Measurements from ENCODE around the gene SORT1. TPM values are rescaled to one million over a fixed set of nuclear protein-coding genes. Genes with fewer than 3 reads are reported as not detected.

SORT1 gene
- polyA plus RNA-seq, 1 of the 3 experiments (the other 2 are of a cell fraction) = 8.5 TPM

- no peak for TF ChIP-seq RFX5 (IDR thresholded peaks at IDR 0.05; ENCODE audit: low read length)
- TF ChIP-seq SIN3A (IDR thresholded peaks at IDR 0.05; ENCODE audit: borderline replicate concordance, low read depth, low read length) = no peak
Measured at GRCh38 chr1:109338091-109338490, 59.6 kb downstream of the SORT1 start (continued).

GRCh38 chr1:109335091-109335490 is 62.6 kb downstream of the SORT1 start:
- Histone ChIP-seq H3K9me2 (no peaks in the 10 kb centered on the region), H3K9me3 (peaks cover 16% of the 10 kb centered on the region), H3K4me3 (ENCODE audit: low read depth in 2 of 2, low read length in 1 of 2) (no peak overlapping the region), H3K4me2 (no peak overlapping the region), H4K20me1 (ENCODE audit: insufficient read depth) (no peaks in the 10 kb centered on the region), H3K27me3 (ENCODE audit: insufficient read depth) (no peaks in the 10 kb centered on the region), H2AFZ (ENCODE audit: low read depth) (no peak overlapping the region), H3K27ac (ENCODE audit: low read depth in 2 of 2, low read length in 1 of 2) (no peak overlapping the region), H3K36me3 (replicated peaks in 1 of 2; ENCODE audit: control insufficient read depth in 1 of 2, insufficient read depth in 2 of 2, low read length in 1 of 2) (peaks cover 23 to 46% of the 10 kb centered on the region in 2 experiments), H3K4me1 (ENCODE audit: control insufficient read depth in 1 of 2, insufficient read depth in 2 of 2, low read depth in 1 of 2, low read length in 1 of 2) (no peaks in the 10 kb centered on the region), H3F3A (replicated peaks; ENCODE audit: insufficient read depth) (no peaks in the 10 kb centered on the region), H3K79me2 (ENCODE audit: insufficient read depth) (no peaks in the 10 kb centered on the region), H3K9ac (no peak overlapping the region)
- CTCF ChIA-PET = interaction anchor here (1.0 kb wide), 1 partner anchor 12 kb away, joined by 3 read pairs; no protein-coding TSS in a partner anchor
- POLR2A ChIA-PET = no interaction called here
- no peak for DNase-seq
- TF ChIP-seq EZH2phosphoT487 (IDR thresholded peaks at IDR 0.05; ENCODE audit: borderline replicate concordance, low read depth) = no peak
- no peak for TF ChIP-seq ZBTB33 (IDR thresholded peaks at IDR 0.05; ENCODE audit: borderline replicate concordance, low read depth)
- TF ChIP-seq, protein P1, sequence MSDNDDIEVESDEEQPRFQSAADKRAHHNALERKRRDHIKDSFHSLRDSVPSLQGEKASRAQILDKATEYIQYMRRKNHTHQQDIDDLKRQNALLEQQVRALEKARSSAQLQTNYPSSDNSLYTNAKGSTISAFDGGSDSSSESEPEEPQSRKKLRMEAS (IDR thresholded peaks at IDR 0.05; ENCODE audit: low read depth) = no peak
- TF ChIP-seq, protein P2, sequence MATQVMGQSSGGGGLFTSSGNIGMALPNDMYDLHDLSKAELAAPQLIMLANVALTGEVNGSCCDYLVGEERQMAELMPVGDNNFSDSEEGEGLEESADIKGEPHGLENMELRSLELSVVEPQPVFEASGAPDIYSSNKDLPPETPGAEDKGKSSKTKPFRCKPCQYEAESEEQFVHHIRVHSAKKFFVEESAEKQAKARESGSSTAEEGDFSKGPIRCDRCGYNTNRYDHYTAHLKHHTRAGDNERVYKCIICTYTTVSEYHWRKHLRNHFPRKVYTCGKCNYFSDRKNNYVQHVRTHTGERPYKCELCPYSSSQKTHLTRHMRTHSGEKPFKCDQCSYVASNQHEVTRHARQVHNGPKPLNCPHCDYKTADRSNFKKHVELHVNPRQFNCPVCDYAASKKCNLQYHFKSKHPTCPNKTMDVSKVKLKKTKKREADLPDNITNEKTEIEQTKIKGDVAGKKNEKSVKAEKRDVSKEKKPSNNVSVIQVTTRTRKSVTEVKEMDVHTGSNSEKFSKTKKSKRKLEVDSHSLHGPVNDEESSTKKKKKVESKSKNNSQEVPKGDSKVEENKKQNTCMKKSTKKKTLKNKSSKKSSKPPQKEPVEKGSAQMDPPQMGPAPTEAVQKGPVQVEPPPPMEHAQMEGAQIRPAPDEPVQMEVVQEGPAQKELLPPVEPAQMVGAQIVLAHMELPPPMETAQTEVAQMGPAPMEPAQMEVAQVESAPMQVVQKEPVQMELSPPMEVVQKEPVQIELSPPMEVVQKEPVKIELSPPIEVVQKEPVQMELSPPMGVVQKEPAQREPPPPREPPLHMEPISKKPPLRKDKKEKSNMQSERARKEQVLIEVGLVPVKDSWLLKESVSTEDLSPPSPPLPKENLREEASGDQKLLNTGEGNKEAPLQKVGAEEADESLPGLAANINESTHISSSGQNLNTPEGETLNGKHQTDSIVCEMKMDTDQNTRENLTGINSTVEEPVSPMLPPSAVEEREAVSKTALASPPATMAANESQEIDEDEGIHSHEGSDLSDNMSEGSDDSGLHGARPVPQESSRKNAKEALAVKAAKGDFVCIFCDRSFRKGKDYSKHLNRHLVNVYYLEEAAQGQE (IDR thresholded peaks at IDR 0.05; ENCODE audit: low read depth, low read length) = no peak
- TF ChIP-seq YY1 (IDR thresholded peaks at IDR 0.05; ENCODE audit: low read depth) = no peak
- 84% methylated on average over 4 of the region's 4 CpGs for WGBS (ENCODE audit: low lambda C conversion rate)

- ChIA-PET POLR2A (no interaction called here), CTCF (no interaction called here)
- TF ChIP-seq GATA2 (CRISPR knock-in tag; IDR thresholded peaks at IDR 0.05) = no peak
- Histone ChIP-seq H3K9ac (no peak overlapping the region), H3K27ac (ENCODE audit: low read depth in 2 of 2, low read length in 1 of 2) (no peak overlapping the region), H3K4me3 (ENCODE audit: low read depth in 2 of 2, low read length in 1 of 2) (no peak overlapping the region), H3F3A (replicated peaks; ENCODE audit: insufficient read depth) (no peaks in the 10 kb centered on the region), H4K20me1 (ENCODE audit: insufficient read depth) (no peaks in the 10 kb centered on the region), H3K27me3 (ENCODE audit: insufficient read depth) (no peaks in the 10 kb centered on the region), H3K9me3 (peaks cover 16% of the 10 kb centered on the region), H3K4me1 (ENCODE audit: control insufficient read depth in 1 of 2, insufficient read depth in 2 of 2, low read depth in 1 of 2, low read length in 1 of 2) (no peaks in the 10 kb centered on the region), H3K36me3 (replicated peaks in 1 of 2; ENCODE audit: control insufficient read depth in 1 of 2, insufficient read depth in 2 of 2, low read length in 1 of 2) (peaks cover 18 to 44% of the 10 kb centered on the region in 2 experiments), H3K79me2 (ENCODE audit: insufficient read depth) (no peaks in the 10 kb centered on the region), H3K9me2 (no peaks in the 10 kb centered on the region), H2AFZ (ENCODE audit: low read depth) (no peak overlapping the region), H3K4me2 (no peak overlapping the region)
- no peak for DNase-seq
Measured at GRCh38 chr1:109331113-109331512, 66.6 kb downstream of the SORT1 start.
